ENCODE data around the gene PRDM16. TPM values are rescaled to one million over a fixed set of nuclear protein-coding genes. Genes with fewer than 3 reads are reported as not detected.

PRDM16 gene
- total and polyA plus RNA-seq, 2 of the 4 experiments (the other 2 are of a cell fraction) = 0.02 TPM; not detected in 1

DNA sequence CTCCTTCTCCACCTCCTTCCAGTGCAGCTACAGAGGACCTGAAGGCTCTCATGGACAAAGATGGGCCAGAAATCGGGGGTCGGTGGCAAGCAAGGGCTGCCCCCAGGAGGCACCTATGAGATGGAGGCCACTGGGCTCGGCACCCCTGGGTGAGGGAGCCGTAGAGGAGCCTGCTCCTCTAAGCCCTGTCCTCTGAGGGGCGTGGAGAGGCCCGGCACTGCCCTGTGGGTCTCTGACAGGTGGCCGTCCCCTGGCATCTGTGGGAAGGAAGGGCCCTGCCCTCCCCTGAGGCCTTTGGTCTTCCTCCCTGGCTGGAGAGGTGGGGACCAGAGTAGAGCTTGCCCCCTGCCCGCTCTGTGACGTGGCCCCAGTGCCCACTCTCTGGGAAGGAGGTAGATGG lies 30.9 kb downstream of the PRDM16 start:
- no peak overlapping the region for H2AK9ac ChIP-seq (replicated peaks; ENCODE audit: low read depth, low read length, poor library complexity)
- H3K9me1 ChIP-seq (ENCODE audit: insufficient read depth, low read length) = no peaks in the 10 kb centered on the region
- intact Hi-C loops (cut with micrococcal nuclease) (no loop called here), dilution Hi-C loops (cut with HindIII; ENCODE audit: low sequenced_read_pairs, unreplicated experiment) (no loop called here), in situ Hi-C loops (cut with MboI; ENCODE audit: low sequenced_read_pairs) (no loop called here)
- no peak overlapping the region for H3K23ac ChIP-seq (ENCODE audit: low read depth, low read length)
- no peak for ATAC-seq (ENCODE audit: low read depth)
- no peak overlapping the region for H3K56ac ChIP-seq (ENCODE audit: extremely low read depth, insufficient read depth, low read length)
- WGBS, 2 experiments (ENCODE audit: extremely low coverage in 2 of 2, insufficient read length in 1 of 2) = 60% methylated on average over 1 of the region's 9 CpGs; no CpG with 5 or more reads in 1 of the 2 experiments
- H4K91ac ChIP-seq (ENCODE audit: insufficient read depth, low read depth, low read length) = no peak overlapping the region
- CTCF ChIA-PET = no interaction called here
- no peak overlapping the region for H2BK5ac ChIP-seq (ENCODE audit: low read depth, low read length, poor library complexity, severe bottlenecking)
- no peaks in the 10 kb centered on the region for H3K27me3 ChIP-seq (ENCODE audit: control insufficient read depth, insufficient read depth, low read length)
- H3K4me1 ChIP-seq (ENCODE audit: control insufficient read depth, insufficient read depth, low read length) = no peaks in the 10 kb centered on the region
- no peak overlapping the region for H4K5ac ChIP-seq (ENCODE audit: low read depth, low read length)
- no peak for TF ChIP-seq RFX5 (IDR thresholded peaks at IDR 0.05; ENCODE audit: low read depth, low read length)
- TF ChIP-seq FOS (IDR thresholded peaks at IDR 0.05; ENCODE audit: low read depth, low read length) = no peak
- no peak for TF ChIP-seq POLR2A (IDR thresholded peaks at IDR 0.05; ENCODE audit: low read depth, low read length)
- TF ChIP-seq MAZ (IDR thresholded peaks at IDR 0.05; ENCODE audit: borderline replicate concordance, low read depth, low read length) = no peak
- no peak for TF ChIP-seq SMC3 (IDR thresholded peaks at IDR 0.05; ENCODE audit: low read depth, low read length)
- TF ChIP-seq MXI1 (IDR thresholded peaks at IDR 0.05; ENCODE audit: borderline replicate concordance, low read depth, low read length) = no peak
- TF ChIP-seq ELK1 (IDR thresholded peaks at IDR 0.05; ENCODE audit: borderline replicate concordance, low read depth, low read length) = no peak
- no peak for TF ChIP-seq NFE2L2 (IDR thresholded peaks at IDR 0.05; ENCODE audit: low read depth, low read length)
- TF ChIP-seq RCOR1 (IDR thresholded peaks at IDR 0.05; ENCODE audit: insufficient replicate concordance, low read length) = no peak
- no peak overlapping the region for H3K9ac ChIP-seq (ENCODE audit: low read depth, low read length)
- POLR2A ChIA-PET (ENCODE audit: unreplicated experiment) = no interaction called here
- H3K14ac ChIP-seq (replicated peaks; ENCODE audit: low read depth, low read length) = no peak overlapping the region
- no peak overlapping the region for H3K27ac ChIP-seq (ENCODE audit: insufficient read depth, low read length)
- no peak overlapping the region for H3K4ac ChIP-seq (ENCODE audit: low read depth, low read length)
- H3K9me3 ChIP-seq (ENCODE audit: control insufficient read depth, insufficient read depth, low read length) = peaks cover 5% of the 10 kb centered on the region; the same call in 1 of the 2 replicates
- no peaks in the 10 kb centered on the region for H3K79me1 ChIP-seq (ENCODE audit: low read depth in 1 of 2, low read length in 2 of 2)
- H2BK20ac ChIP-seq (ENCODE audit: low read depth, low read length) = no peak overlapping the region
- H2AK5ac ChIP-seq (ENCODE audit: low read depth, low read length) = no peak overlapping the region
- no peak overlapping the region for H2BK15ac ChIP-seq (ENCODE audit: low read depth, low read length)
- no peak overlapping the region for H3K4me2 ChIP-seq (ENCODE audit: low read depth, low read length)
- H2AFZ ChIP-seq (replicated peaks; ENCODE audit: low read length, poor library complexity) = no peak overlapping the region
- H3K36me3 ChIP-seq (ENCODE audit: control insufficient read depth, insufficient read depth, low read length) = no peaks in the 10 kb centered on the region
- H4K20me1 ChIP-seq (ENCODE audit: insufficient read depth, low read length) = no peaks in the 10 kb centered on the region
- no peak overlapping the region for H3K4me3 ChIP-seq (ENCODE audit: insufficient read depth, low read depth, low read length)
- no peak overlapping the region for H4K8ac ChIP-seq (ENCODE audit: low read depth in 2 of 2, low read length in 2 of 2)
- DNase-seq = no peak
- H2BK120ac ChIP-seq (ENCODE audit: low read depth, low read length) = no peak overlapping the region
- BruUV-seq (replicated peaks) = no TSS peak
- H3K18ac ChIP-seq (ENCODE audit: low read depth, low read length) = no peak overlapping the region
